Stimulated activated CD4-positive, alpha-beta T cell treated with anti-CD3 and anti-CD28 coated beads, Interleukin-4, amount 100 ng/mL, for 48 hours (primary cell): ENCODE data around the gene LYRM2.

Experiments used
- DNase-seq, 2 donors: peaks; one replicate each; pipeline ENCODE4 v3.0.0-alpha.2; 2020; ENCODE audit warnings: low read depth in 2 of 2

LYRM2 gene

DNA sequence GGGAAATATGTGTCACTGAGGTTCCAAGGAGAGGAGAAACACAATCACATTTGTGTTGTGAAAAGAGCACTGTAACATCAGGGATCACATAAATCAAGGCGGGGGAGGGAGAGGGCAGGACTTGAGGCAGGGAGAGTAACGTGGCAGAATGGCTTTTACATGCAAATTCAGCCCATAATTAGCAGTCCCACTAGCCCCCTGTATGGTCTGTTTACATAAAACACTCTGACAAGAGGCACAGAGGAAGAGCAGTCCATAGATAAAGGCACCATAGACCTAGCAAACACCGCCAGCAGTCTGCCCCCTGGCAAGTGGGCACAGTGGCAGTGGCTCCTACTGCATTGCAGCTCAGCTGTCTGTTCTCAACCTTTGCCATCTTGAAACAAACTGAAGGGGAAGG, 82.7 kb downstream of the LYRM2 start:
- no peak for DNase-seq

DNA sequence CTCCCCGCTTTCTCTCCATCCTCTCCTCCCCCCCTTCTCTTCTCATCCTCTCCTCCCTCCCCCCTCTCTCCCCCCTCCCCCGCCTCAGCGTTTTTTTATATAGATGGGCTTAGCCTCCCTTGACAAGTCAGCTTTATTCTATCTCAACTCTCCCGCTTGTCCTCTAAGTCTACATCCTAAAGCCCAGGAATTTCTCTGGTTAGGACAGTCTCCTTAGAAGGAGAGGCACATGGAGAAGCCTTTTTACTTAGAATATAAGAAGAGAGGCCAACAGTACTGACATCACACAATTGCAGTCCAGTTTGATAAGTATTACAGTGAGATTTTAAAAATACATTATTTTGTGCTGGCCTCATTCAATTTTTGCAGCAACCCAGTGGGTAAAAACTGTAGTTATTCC, 83.5 kb downstream of the LYRM2 start:
- DNase-seq: no peak

DNA sequence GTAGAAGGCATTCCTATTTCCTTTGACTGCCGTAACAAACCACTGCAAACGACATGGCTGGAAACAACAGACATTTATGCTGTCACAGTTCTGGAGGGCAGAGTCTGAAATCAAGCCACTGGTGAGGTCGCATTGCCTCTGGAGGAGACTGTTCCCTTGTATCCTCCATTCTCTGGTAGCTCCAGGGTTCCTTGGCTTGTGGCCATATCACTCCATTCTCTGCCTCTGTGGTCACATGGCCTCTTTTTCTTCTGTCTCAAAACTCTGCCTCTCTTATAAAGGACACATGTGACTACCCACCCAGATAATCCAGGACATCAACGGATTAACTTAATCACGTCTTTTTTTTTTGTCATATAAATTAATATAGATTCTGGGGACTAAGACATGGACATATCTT, 84.4 kb downstream of the LYRM2 start:
- no peak for DNase-seq

DNA sequence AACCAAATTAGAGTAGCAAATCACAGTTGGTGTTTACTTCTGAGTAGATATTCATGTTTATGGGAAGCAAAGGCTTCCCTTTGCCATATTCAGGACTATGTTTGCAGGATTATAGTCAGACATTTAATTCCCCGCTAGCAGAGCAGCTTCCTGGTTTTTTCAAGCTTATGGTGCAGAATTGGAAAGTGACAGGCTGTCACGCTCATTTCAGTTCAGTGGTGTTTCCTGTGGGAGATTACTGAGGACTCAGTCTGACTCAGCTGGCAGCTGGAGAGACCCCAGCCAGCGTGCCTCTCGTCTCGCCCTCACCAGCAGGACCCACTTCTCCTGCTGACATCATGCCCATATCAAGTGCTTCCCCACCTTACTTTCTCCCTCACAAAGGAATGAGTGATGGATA, 85.1 kb downstream of the LYRM2 start:
- no peak for DNase-seq

DNA sequence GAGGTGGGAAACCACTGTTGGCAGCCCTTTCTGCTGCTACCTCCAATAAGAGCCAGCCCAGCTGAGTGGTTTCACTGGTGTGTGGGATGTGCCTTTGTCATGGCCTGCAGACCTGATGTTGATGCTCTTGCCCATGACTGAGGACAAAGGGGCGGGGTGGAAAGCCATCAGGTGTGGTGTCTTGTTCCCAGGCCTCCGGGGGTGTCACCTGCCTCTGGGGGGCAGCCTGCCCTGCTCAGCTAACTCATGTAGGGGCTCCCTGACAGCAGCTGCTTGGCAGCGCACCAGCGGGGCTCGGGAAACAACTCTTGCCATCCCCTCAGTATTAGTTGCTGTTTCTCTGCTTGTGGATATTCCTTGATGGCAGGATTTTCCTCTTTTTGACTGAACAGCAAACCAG, 91.3 kb downstream of the LYRM2 start:
- no peak for DNase-seq

DNA sequence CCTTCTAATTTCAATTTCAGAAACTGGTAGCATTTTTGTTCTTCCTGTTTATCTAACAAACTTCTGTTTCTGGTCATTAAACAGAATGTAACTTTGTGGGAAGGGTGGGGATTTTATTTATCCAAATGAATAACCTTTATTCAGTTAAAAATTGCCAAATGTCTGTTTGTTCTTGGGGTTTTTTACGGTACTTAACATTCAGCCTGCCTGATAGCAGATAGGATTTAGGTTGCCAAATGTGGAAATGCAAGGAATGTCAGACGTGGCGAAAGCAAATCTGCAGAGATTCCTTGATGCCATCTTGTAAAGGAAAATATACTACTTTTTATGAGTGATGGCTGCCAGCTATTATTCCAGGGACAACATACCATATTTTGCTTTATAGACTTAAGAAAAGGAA, 95.7 kb downstream of the LYRM2 start:
- no peak for DNase-seq

DNA sequence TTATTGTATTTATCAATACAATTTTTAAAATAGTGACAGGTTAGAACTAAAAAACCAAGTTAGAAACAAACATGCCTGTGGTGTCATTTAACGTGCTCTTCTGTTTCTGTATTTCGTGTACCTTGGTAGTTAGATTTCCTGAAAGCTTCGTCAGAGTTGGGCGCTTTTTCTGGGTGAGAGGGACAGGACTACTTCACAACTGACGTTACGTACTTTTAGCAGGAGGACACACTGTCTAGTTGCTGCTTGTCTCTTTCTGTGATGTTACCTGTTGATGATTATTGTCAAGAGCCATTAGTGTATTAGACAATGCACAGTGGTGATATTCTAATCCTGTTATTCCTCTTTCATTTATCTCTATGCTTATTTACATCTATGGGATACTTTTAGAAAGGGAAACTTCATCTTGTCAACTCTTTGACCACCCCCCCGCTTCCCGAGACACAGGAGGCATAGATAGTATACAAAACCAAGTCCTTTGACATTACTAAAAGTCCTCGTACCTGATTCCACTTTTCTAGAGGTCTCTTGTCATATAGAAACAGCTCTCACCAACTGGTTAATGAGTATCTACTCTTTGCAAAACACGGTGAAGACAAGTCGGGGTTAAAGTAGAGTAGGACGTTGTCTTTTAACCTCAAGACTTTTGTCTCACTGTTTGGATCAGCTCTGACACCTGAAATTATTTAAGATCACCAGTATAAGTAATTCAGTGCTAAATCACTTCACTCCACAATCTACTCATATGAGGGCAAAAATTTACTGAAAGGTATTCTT, 96.3 kb downstream of the LYRM2 start:
- no peak for DNase-seq

DNA sequence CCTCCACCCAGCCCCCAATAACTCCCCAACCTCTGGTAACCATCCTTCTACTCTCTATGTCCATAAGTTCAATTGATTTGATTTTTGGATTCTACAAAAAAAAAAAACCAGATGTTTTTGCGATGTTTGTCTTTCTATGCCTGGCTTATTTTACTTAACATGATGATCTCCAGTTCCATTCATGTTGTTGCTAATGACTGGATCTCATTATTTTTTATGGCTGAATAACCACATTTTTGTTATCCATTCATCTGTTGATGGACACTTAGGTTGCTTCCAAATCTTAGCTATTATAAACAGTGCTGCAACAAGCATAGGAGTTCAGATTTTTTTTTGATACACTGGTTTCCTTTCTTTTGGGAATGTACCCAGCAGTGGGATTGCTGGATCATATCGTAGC, 98.8 kb downstream of the LYRM2 start:
- DNase-seq: no peak

DNA sequence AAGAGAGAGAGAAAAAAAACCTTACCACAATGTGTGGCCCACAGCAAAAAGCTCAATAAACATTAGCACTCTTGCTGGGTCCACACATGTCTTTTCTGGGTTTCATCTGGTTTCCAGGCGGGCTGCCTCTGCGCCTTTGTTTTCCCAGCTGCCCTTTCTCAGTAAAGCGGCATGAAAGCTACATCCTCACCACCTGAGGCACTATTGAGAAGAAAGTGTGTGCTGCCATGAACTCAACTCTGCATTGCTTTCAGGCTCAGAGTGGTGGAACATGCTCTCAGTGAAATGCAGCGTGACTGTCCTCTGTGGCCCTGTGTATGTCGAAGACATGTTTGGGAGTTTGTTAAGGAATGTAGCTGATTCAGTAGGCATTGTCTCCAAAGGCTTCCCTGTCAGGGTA, 102.3 kb downstream of the LYRM2 start:
- no peak for DNase-seq

DNA sequence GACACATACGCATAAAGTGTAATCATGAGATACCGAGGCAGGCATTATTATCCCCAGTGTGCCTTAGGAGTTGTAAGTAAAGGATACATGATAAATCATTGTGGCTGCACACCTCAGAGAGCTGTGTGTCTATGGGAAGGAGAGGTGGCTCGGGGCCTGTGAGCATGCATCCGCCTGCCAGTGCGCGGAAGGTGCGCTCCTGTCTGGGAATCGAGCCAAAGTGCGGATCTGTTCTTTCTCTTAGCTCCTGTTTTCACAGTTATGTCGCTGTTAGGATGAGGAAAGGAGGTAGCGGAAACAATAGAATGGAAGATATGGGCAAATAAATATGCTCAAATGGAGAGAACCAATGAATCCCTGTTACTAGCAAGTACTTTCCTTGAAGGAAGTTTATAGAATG, 107.6 kb downstream of the LYRM2 start:
- no peak for DNase-seq

DNA sequence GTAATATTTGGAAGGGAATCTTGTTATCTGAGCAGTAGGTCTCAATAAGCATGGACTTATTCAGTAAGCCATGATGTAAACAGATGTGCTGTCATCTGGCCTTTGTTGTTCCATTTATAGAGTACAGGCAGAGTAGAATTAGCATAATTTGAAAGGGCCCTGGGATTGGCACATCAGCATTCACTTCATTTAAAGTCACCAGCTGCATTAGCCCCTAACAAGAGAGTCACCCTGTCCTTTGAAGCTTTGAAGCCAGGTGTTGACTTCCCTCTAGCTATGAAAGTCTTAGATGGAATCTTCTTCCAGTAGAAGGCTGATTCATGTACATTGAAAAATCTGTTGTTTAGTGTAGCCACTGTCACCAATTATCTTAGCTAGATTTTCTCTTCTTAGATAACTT, 109.7 kb downstream of the LYRM2 start:
- no peak for DNase-seq

DNA sequence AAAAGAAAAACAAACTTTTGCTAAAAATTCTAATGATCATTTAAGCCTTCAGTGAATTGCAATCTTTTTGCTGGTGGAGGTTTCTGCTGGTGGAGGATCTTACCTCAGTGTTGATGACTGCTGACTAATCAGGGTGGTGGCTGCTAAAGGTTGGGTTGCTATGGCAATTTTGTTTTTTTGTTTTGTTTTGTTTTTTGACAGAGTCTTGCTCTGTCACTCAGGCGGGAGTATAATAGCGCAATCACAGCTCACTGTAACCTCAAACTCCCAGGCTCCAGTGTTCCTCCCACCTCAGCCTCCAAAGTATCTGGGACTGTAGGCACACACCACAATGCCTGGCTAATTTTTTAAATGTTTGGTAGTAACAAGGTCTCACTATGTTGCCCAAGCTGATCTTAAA, 110.9 kb downstream of the LYRM2 start:
- no peak for DNase-seq

DNA sequence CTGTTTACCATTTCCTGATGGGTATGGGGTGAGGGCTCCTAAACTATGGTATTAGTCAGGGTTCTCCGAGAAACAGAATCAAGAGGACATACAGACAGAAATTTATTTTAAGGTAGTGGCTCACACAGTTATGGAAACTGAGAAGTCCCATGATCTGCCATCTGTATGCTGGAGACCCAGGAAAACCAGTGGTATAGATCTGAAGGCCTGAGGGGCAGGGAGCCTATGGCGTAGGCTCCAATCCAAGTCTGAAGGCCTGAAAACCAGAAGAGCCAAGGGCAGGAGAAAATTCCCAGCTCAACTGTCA, 112.0 kb downstream of the LYRM2 start:
- DNase-seq: no peak

DNA sequence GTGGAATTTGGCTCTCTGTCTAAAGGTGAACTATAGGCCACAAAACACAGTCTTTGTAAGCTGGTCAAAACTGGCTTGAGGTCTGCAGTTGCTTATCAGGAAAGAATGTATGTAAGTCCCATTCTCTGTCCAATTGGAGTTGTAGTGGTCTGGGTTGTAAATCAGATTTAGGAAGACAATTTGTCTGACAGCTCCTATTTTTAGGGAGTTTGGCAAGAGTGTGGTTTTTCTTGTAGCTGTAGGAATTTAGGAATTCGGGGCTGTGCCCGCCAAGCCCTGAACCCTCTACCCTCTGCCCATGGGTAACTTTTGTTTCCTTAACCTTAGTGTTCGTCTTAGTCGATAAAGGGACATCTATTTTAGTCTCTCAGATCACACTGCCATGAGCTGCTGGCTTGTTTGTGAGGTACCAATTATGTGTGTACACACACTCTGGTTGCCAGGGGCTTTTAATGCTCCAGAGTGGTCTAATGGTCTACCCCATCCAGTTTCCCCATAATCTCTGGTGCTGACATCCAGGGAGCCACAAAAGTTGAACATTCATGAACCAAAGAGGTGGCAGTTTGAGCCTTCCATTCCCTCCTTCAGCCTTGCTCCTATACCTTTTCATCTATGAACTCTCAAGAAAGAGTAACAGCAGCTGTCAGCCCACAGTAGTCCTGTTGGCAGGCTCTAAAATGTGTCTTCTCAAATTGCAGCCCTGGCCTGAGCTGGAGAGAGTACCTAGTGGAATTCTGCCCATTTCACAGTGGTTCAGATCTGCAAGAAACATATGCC, 112.6 kb downstream of the LYRM2 start:
- DNase-seq: no peak

DNA sequence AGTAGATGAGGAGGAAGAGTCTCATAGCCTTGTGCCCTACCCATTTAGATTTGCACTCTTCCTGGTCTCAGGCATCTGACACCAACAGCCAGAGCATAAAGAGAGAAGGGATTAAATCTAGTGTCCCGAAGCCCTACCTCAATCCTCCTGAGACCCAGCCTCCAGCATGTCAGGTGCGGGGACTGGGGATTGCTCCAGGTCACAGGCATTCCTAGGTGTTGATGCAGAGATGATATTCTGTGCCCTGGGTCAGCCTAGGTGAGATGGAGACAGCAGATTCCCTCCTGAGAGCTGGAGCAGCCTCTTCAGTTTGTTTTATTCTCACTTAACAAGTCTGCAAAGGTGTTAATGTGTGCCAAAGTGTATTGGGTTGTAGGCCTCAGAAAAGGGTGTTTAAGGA, 115.8 kb downstream of the LYRM2 start:
- no peak for DNase-seq

DNA sequence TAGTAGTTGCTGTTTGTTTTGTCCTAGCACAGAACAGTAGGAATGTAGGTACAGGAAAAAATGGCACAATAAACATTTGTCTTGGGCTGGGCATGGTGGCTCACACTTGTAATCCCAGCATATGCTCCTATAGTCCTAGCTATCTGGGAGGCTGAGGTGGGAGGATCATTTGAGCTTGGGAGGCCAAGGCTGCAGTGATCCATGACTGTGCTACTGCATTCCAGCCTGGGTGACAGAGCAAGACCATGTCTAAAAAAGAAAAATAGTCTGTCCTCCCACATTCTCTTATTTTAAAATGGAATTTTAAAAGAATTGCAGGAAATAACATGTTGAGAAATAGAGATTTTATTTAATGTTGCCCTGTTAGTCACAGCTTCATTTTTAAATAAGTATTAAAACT, 117.8 kb downstream of the LYRM2 start:
- DNase-seq: no peak

DNA sequence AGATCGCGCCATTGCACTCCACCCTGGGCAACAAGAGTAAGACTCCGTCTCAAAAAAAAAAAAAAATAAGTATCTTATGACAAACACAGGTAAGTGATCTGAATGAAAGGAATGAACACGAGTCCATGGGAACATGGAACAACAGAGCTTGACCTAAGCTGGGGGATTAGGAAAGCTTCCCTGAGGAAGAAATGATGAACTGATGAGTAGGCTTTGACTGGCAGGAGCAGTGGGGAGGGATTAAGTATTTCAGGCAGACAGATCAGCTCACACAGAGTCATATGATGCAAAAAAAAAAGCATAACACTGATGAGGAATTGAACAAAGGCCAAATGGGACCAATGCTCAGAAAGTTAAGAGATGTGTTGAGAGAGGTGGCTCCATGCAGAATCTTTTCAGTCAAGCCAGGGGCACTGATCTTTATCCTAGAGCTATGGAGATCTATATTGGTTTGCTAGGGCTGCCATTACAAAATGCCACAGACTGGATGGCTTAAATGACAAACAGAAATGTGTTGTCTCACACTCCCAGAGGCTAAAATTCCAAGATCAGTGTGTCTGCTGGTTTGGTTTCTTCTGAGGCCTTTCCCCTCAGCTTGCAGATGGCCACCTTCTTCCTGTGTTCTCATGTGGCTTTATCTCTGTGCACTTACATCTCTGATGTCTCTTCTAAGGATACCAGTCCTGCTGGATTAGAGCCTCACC, 120.0 kb downstream of the LYRM2 start:
- DNase-seq: no peak
